Endothelial cell of umbilical vein (primary cell): ENCODE results near the gene LPAR1.

Experiments
- CTCF ChIP-seq, 2 donors: IDR thresholded peaks; 1 replicate in 1 of 2; 2 replicates in 1 of 2; pipeline ENCODE4 v1.5.1; 2011; ENCODE audit warnings: low read length in 2 of 2, mild to moderate bottlenecking in 2 of 2, moderate library complexity in 2 of 2, control low read depth in 1 of 2, inconsistent platforms in 1 of 2, low read depth in 1 of 2; ENCODE audit not compliant: insufficient read depth in 1 of 2; ENCODE audit errors: extremely low read depth in 1 of 2
- EZH2 ChIP-seq: IDR thresholded peaks from 2 replicates; pipeline ENCODE4 v1.6.1; 2012; ENCODE audit warnings: borderline replicate concordance, low read depth, mild to moderate bottlenecking, moderate library complexity, low read length, inconsistent platforms; ENCODE audit not compliant: severe bottlenecking
- GATA2 ChIP-seq: IDR thresholded peaks from 2 replicates; pipeline ENCODE4 v1.7.0; 2011; ENCODE audit warnings: low read depth, mild to moderate bottlenecking, moderate library complexity, mixed read lengths, low read length; ENCODE audit not compliant: insufficient read length, insufficient read depth
- MYC ChIP-seq: IDR thresholded peaks from one replicate; pipeline ENCODE4 v1.6.1; 2011; ENCODE audit warnings: mild to moderate bottlenecking, low read depth, low read length
- POLR2A ChIP-seq: IDR thresholded peaks from 2 replicates; pipeline ENCODE4 v1.6.1; 2012; ENCODE audit warnings: low read depth, mild to moderate bottlenecking, control low read depth, low read length
- POLR2AphosphoS5 ChIP-seq: IDR thresholded peaks from 2 replicates; pipeline ENCODE4 v1.6.1; 2012; ENCODE audit warnings: low read depth, mild to moderate bottlenecking, control low read depth, low read length, moderate library complexity; ENCODE audit not compliant: insufficient read depth
- TF ChIP-seq, protein P1 (sequence below): IDR thresholded peaks from 2 replicates; pipeline ENCODE4 v1.6.1; 2011; ENCODE audit not compliant: insufficient read depth, insufficient read length

DNA sequence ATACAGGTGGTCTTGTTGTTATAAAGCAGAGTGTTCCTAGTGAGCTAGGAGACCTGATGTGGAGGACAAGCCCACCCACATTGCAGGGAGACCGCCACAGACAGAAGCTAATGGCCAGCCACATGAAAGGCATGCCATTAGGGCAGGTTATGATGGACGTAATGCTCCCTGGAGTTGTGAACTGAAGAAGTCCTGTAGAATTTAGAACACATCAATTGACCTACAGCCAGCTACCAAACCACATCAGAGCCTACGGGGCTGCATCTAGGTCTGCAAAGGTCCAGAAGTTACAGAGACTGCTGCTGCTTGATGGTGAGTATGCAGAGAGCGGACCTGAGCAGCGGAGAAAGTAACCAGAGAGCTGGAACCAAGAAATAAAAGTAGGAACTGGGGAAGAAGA, 116.6 kb downstream of the LPAR1 start:
- TF ChIP-seq CTCF (IDR thresholded peaks at IDR 0.05; ENCODE audit: extremely low read depth in 1 of 2, insufficient read depth in 1 of 2, low read depth in 1 of 2, low read length in 2 of 2): no peak
- TF ChIP-seq EZH2: no peak
- no peak for TF ChIP-seq POLR2A
- no peak for TF ChIP-seq MYC
- TF ChIP-seq, protein P1, sequence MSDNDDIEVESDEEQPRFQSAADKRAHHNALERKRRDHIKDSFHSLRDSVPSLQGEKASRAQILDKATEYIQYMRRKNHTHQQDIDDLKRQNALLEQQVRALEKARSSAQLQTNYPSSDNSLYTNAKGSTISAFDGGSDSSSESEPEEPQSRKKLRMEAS: no peak
- no peak for TF ChIP-seq POLR2AphosphoS5
- TF ChIP-seq GATA2: no peak
